NCI-H526 treated with DMSO at 0.1 percent for 48 hours (cell line): ENCODE measurements around the gene SMG6.
"Not testable (repeated sequence)": the region's sequence is repeated elsewhere in the genome, so short reads cannot be mapped to it uniquely, and the experiment has no call there.

ENCODE experiments used
- DNase-seq: peaks from one replicate; lab custom pipeline; 2025; lab: John Stamatoyannopoulos, UW

Gene SMG6

DNA sequence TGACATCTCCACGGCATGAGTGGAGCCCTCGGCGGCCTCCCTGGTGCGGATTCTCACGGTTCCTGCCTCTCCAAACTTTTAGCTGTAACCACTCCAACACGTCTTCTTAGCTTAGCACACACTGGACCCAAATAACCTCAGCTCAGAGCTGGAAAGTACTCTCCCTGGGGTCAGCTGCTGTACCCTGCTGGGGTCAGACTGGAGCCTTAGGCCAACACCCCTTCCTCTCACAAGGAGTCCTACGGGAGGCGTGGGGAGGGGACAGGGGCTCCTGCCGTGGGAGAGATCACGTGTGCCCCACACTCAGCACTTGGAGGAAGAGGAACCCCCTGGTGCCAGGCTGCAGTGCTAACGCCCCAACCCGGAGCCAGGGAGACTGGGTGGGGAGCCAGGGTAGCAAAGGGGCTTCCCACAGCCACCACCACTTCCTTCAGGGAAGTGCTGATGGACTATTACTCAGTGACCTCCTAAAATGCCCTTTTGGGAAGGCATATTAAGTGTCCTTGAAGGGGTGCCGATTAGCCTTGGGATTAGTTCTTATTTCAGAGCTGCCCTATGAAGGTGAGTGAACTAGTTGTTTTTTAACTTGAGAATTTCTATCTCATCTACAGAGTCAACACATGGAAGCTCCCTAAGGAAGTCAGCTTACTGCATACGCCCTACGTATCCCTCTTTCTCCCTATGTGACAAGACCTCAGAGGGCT, 124.6 kb downstream of the SMG6 start:
- DNase-seq = no peak

DNA sequence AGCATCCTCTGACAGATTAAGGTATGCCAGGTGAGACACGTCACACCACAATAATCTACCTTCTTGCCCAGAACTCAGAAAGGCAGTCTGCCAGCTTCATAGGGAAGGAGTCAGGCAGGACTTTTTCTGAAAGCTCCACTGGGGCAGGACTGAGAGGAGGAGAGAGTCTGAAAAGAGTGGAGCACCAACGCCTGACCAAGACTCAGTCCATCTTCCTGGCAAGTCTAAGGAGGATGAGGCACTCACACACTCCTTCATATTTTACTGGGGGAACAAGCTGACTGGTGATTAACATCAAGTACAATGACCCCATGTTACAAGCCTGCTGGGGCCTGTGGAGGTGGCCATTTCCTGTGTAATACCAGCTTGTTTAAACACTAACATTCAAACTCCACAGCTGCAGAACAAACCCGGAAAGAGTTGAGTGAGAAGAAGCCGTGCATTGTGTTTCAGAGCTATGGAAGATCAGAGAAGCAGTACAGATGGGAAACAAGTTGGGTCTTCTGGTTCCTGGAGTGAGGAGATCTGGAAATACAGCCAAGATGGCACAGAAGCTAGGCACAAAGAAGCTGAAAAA, 126.3 kb downstream of the SMG6 start:
- no peak for DNase-seq

DNA sequence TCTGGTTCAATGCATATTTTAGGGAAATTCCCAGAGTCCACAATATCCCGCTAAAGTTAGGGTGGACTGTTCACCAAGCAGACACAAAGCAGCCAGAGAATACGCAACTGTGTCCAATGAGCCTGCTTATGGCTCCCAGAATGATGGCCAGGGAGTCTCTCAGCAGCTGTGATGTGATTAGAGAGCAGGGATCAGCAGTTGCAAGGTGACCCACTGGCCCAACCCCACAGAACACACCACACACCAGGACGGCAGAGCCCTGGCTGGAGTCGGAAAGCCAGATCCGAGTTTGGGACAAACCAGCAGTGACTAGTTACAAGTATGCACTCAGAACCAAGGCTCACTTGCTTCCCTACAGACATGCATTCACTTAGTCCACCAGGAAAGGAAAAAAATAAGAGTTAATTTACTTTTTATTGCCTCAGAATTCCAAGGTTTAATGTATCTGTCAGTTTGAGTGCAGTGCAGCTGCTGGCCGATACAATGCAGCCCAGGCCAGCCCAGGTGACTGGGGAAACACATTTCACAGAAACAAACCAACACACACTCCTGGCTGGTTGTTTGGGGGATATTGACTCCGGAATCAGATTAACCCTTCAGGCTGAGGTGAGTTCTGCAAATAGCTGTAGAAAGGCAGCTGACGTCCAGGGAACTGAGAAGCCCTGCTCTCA, 127.0 kb downstream of the SMG6 start:
- DNase-seq = no peak

DNA sequence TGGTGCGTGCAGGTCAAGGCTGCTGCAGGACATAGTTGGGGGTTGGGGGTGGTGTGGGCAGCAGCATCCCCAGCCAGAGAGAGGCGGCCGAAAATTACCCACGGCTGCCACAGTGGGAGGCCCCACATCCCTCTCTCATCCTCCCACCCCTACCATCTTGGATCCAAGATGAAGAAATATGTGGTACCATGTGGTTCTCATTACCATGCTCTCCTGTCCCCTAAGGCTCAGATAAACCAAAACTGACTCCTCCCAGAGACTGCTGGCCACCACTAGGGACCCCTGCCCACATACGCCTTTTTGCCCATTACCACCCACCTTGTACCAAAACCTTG, 128.3 kb downstream of the SMG6 start:
- DNase-seq = no peak

DNA sequence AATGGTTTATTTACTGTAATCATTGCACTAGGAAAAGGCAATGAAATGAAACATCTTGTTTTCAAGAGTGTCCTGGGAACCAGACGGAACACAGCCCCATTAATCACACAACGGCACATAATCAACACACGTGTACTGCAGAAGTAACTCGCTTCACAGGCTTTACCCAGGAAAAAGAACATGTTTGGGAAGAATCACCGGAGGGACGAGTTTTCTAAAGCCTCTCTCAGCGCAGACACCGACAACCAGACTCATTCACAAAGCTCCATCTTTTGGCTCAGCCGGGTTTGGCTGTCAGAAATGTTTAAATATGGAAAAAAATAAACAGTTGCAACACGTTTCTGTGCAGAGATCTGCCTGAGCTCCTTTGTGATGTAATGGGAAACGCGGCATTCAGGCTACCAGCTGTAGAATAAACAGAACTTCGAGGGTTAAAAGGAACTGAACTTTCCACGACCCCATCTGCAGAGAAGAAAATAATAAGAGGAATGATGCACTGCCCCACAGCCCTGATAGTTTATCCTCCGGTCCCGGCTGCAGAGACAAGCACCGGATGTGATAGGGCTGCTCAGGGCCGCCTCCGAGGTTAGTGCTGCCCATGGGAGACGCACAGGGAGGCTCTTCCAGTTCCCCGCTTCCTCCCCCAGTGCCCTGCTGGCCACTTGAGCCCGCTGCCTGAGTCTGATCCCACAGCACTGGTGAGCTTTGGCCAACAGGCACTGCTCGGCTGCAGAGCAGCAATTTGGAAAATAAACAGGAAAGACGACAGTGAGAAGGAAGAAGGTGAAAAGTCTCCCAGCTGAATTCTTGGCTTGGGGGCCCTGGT, 128.9 kb downstream of the SMG6 start:
- no peak for DNase-seq

DNA sequence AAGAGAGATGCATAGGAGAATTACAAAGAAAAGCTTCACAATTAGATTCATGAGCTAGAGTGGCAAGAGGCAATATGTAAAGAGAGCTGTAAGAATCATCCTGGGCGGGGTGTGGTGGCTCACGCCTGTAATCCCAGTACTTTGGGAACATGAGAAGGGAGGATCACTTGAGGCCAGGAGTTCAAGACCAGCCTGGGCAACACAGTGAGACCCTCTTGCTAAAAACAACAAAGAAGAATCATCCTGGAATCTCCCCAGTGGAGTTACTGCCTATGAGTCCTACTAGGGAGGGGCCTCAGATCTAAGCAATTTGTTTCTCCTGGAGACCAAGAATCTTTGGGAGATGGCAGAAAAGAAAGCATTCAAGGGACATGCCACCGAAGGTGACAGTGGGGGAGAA, 129.6 kb downstream of the SMG6 start:
- no peak for DNase-seq

DNA sequence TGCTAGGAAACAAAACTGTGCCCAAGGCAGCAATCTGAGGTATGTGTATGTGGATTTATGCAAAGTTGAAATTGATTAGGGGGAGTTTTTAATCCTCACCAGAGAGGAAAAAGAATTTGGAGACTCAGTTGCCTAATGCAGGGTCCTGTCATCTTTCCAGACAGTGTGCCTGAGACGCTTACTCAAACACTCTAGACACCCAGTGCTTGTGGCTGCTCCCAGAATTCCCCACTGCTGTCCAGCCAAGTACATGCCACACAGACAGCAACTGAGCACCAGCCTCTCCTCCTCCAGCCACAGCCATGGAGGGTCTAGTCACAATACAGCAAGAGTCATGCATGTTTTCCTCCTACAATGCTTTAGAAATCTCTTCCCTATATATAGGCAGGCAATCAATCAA, 130.6 kb downstream of the SMG6 start:
- no peak for DNase-seq

DNA sequence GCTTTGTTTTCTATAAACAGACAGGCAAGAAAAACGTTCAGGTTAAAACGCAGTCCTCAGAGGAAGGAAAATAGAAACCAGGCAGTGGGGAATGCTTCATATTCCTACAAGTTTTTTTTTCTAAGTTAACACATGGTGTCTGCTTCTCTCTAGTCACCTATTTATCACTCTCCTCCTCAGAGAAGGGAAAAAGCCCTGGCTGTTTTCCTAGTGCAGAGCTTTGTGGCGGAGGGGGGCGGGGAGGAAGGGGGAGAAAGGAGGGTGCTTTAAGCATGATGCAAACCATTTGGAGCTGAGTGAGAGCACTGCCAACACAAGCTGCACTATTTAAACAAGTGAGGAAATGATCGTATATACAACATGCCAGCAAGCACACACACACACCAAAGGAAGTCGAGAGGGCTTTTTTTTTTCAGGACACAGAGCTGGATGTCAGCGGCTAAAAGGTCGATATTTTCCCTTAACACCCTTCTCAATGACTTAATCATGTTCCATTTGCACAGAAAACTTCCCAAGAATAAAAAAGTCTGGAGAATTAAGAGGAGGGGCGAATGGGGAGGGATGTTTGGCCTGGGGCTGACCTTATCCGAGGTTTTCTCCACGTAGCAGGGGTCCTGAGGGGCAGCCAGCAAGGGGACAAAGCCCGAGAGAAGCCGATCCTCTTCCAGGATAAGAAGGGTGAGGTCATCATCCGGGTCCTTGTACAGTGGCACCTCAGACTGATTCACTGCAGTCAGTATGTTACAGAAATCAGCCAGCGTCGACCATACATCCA, 131.3 kb downstream of the SMG6 start:
- DNase-seq = no peak

DNA sequence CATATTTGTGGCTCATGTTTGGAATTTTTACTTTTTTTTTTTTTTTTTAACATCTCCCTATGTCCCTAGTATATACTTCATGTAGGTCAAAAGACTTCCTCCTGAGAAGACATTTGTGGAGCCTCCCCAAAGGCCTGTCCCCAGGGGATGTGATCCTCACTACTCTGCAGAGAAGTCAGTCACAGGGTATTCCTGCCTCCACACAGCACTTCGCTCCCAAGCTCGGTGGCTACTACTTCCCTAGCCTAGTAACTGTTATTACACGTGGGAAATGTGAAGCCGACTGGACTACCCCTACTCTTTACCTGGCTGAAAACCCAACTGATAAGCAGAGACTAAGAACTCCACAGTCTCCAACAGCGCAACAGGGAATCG, 131.9 kb downstream of the SMG6 start:
- DNase-seq = no peak

DNA sequence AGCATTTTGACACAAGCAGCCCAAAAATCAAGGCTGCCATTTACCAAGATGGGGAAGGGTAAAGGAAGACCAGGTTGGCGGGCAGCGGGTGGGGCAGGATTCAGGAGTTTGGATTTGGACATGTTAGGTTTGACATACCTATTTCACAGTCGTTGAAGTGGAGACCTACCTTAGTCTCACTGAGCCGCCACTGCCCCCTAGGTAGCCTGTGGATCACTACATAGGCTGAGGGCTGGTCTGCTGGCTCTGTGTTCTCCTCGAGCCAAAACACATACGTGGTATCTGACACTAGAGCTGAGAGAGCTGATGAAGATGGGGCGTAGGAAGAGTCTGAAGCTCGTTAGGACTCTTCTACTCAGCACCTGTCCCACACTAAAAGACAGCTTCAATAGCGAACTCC, 133.6 kb downstream of the SMG6 start:
- DNase-seq = no peak

DNA sequence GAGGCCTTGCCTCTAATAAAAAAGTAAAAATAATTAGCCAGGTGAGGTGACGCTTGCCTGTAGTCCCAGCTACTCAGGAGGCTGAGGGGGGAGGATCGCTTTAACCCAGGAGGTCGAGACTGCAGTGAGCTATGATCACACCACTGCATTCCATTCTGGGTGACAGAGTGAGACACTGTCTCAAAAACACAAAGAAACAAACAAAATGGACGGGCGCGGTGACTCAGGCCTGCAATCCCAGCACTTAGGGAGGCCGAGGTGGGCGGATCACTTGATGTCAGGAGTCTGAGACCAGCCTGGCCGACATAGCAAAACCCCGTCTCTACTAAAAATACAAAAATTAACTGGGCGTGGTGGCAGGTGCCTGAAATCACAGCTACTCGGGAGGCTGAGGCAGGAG, 137.9 kb downstream of the SMG6 start:
- not testable (repeated sequence) for DNase-seq

DNA sequence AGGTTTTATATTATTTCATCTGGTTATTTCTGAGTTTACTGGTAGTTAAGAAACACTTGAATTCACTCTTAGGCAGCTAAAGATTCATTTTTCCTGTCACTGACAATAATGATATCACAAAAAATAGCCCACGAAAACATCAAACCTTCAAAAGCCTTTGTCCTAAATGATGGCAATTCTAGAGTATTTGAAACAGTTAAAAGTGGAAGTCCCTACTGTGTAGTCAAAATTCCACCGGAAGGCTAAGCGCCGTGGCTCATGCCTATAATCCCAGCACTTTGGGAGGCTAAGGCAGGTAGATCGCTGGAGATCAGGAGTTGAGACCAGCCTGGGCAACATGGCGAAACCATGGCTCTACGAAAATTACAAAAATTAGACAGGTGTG, 145.2 kb downstream of the SMG6 start:
- no peak for DNase-seq

DNA sequence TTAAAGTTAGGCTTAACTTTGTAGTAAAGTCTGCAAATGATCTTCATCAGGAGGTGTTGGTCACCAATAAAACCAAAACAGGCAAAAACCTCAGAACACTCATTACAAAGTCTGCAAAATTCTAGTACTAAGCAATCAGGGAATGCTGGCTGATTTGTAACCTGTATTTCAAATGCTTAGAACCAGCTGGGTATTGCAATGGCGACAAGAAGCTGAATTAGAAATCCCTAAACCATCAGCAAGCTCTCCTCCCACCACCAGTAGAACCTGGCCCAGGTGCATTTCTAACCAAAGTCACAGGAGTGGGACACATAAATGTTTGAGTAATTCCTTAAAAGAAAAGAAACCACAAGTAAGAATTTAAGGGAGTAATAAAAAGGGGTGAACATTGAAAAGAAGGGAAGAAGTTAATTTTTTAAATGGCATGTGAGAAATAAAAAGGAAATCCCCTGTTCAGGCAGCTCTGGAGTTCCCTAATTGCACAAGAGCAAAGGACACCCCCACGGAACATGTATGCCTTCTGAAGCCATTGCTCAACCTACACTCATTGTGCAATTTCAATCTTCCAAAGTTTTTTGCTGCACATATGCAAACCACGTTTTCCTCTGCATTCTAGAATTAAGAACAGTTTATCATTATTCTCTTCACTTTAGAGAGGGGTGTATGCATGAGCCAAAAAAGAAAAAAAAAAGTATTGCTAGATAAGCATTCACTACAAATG, 145.8 kb downstream of the SMG6 start:
- DNase-seq = no peak

DNA sequence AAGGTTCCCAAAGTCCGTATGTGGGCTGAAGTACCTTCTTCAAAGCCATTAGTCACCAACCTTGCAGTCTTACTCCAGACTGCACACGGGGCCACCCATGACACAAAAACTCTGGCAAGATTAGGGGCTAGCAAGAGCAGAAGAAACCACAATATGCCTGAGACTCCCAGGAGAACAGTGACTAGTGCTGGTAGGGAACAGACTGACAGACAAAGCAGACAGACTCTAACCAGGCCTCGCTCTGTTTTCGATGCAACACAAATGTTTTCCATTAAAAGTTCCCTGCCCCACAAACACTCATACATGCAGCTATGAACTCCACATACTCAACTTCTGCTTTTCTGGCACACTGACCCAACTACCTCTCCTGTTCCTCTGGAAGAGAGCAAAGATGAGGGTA, 146.5 kb downstream of the SMG6 start:
- DNase-seq = no peak

DNA sequence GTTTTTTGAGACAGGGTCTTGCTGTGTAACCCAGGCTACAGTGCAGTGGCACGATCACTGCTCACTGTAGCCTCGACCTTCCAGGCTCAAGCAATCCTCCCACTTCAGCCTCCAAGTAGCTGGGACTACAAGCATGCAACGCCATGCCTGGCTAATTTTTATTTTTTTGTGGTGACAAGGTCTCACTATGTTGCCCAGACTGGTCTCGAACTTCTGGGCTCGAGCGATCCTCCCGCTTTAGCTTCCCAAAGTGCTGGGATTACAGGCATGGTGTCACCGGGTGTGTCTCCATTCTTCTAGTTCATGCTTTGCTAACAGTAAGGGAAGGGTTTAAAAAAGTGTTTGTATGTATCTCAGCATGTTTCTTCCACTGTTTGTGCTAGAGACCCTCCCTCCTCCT, 146.9 kb downstream of the SMG6 start:
- DNase-seq = no peak

DNA sequence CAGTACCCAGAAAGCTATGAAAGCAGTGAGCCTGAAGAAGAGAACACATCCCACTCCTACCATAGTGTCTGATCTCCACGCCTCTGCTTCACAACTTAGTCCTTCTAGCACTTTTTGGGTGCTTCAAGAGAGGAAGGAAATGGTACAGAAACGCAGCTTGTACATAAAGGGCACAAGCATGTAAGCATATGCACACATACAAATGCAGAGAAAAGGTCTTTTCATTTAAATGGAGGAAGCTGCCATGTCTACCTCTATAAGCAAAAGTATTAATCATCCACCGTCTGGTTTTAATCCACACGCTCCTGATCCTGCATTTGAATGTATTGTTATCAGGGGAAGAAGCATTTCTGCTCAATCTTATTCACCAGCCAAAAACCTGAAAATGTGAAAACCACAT, 148.0 kb downstream of the SMG6 start:
- DNase-seq = no peak

DNA sequence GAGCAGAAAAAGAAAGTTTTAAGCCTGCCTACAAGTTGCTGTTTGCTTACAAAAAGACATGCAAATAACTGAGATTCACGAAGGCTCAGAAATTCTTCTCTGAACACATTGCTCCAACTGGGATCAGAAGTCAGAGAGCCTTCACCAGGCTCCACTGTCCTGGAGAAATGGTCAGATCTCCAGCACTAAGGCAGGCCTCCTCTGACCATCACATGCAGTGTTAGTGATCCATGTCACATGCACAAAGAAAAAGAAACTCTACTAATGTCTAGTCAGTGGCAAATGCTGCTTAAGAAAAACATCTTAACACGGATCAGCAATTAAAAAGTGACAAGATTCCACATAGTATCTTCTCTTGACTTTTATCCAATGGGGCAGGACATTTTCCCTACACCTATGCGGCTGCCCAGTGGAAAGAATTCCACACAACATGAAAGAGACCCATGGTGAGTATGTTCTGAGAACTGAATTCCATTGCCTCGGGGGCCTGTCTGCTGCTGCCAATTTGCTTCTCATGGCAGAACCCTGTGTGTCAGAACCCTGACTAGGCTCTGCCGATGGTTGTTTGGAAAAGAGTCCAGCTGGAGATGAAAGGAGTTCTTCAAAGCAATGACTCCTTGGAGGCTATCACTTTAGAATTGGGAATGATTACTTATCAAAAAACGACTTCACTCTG, 152.1 kb downstream of the SMG6 start:
- no peak for DNase-seq

DNA sequence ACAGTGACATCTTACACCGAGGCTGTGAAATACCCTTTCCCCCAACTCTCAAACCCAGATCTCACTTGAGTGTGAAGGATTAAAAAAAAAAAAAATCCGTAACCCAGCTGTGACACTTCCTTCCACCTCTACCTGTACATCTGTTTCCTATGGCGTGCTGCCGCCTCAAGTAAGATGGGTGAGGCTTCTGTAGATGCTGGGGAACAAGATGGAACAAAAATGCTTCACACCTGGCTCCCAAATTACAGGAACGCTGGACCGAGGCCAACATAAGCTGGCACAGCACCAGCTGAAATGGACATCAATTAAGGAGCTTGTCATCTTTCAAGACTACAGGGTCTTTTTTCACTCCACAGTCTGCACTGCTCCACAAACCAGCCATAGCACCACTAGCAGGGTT, 152.8 kb downstream of the SMG6 start:
- DNase-seq = no peak

DNA sequence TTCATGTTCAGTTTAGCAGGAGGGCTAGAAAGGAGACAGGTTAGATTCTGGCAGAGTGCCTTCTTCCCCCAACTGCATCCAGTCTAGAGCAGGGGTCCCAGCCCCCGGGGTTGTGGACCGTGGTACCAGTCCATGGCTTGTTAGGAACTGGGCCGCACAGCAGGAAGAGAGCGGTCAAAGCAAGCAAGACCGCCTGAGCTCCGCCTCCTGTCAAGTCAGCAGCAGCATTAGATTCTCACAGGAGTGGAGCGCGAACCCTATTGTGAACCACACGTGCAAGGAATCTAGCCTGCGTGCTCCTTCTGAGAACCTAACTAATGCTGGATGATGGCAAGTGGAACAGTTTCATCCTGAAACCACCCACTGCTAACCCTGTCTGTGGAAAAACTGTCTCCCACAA, 153.7 kb downstream of the SMG6 start:
- DNase-seq = no peak

DNA sequence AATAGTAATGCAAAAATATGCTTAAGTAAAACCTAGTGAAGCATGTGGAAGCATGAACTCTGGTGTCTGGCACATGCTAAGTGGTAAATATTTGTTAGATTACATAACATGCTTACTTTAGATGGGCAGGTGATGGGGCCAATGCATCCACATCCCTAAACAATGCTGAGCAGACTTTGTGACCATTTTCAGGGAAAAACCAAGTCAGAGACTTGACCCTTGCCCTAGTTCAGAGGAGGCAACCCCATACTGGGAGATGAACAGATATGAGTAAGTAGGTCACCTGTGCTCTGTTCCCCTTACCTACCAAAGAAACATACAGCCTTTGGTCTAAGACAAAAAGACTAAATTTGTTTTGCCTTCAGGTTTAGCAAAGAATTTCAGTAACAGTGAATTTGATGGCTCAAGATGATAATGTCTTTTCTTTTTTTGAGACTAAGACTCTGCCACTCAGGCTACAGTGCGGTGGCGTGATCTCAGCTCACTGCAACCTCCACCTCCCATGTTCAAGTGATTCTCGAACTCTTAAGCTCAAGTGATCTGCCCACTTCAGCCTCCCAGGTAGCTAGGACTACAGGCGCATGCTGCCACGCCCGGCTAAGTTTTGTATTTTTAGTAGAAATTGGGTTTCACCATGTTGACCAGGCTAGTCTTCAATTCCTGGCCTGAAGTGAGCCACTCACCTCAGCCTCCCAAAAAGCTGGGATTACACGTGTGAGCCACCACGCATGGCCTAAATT, 157.3 kb downstream of the SMG6 start:
- no peak for DNase-seq
